Measurements from ENCODE around the gene CYP19A1. TPM values are rescaled to one million over a fixed set of nuclear protein-coding genes. Genes with fewer than 3 reads are reported as not detected.

CYP19A1 gene
- total RNA-seq, 1 donor: not detected

- TF ChIP-seq CTCF (IDR thresholded peaks at IDR 0.05; ENCODE audit: insufficient read depth, low read depth, low read length): peak; percentile 96
- no peak overlapping the region for H3K4me3 ChIP-seq (ENCODE audit: low read depth, low read length)
- DNase-seq (ENCODE audit: low read depth): peak; percentile 81
Measured at GRCh38 chr15:51380999-51381806, 42.8 kb upstream of the CYP19A1 start.

- DNase-seq (ENCODE audit: low read depth): no peak
- H3K4me3 ChIP-seq (ENCODE audit: low read depth, low read length): no peak overlapping the region
- TF ChIP-seq CTCF (IDR thresholded peaks at IDR 0.05; ENCODE audit: insufficient read depth, low read depth, low read length): no peak
Measured at GRCh38 chr15:51379390-51379789, 41.0 kb upstream of the CYP19A1 start.

GRCh38 chr15:51378406-51378805 is 40.0 kb upstream of the CYP19A1 start:
- TF ChIP-seq CTCF (IDR thresholded peaks at IDR 0.05; ENCODE audit: insufficient read depth, low read depth, low read length): no peak
- DNase-seq (ENCODE audit: low read depth): no peak
- H3K4me3 ChIP-seq (ENCODE audit: low read depth, low read length): no peak overlapping the region

GRCh38 chr15:51377038-51377786 is 38.8 kb upstream of the CYP19A1 start:
- TF ChIP-seq CTCF (IDR thresholded peaks at IDR 0.05; ENCODE audit: insufficient read depth, low read depth, low read length): no peak
- peak; percentile 96 for DNase-seq (ENCODE audit: low read depth)
- no peak overlapping the region for H3K4me3 ChIP-seq (ENCODE audit: low read depth, low read length)

- peak; percentile 47 for DNase-seq (ENCODE audit: low read depth)
- no peak for TF ChIP-seq CTCF (IDR thresholded peaks at IDR 0.05; ENCODE audit: insufficient read depth, low read depth, low read length)
- H3K4me3 ChIP-seq (ENCODE audit: low read depth, low read length): no peak overlapping the region
Measured at GRCh38 chr15:51375966-51376640, 37.7 kb upstream of the CYP19A1 start.

GRCh38 chr15:51374131-51374530 is 35.7 kb upstream of the CYP19A1 start:
- no peak for TF ChIP-seq CTCF (IDR thresholded peaks at IDR 0.05; ENCODE audit: insufficient read depth, low read depth, low read length)
- no peak for DNase-seq (ENCODE audit: low read depth)
- no peak overlapping the region for H3K4me3 ChIP-seq (ENCODE audit: low read depth, low read length)

Data from fibroblast of villous mesenchyme (primary cell).